Measurements from ENCODE around the gene STH. TPM values are rescaled to one million over a fixed set of nuclear protein-coding genes. Genes with fewer than 3 reads are reported as not detected.
A peak's percentile ranks its signal among the peaks of the same experiment; 100 is the strongest.

The STH gene
- total and polyA plus RNA-seq, 2 donors (not counting 1 experiment from before 2014, with no cell fraction given) = not detected

GRCh38 chr17:45992175-45992574, 6.9 kb upstream of the STH start:
- Histone ChIP-seq H3K27ac (ENCODE audit: insufficient read depth, low read length) (no peak overlapping the region), H3K4me2 (ENCODE audit: extremely low read depth, insufficient read depth, low read length) (no peak overlapping the region), H4K20me1 (ENCODE audit: control insufficient read depth, extremely low read depth, insufficient read depth, low read length) (no peaks in the 10 kb centered on the region), H3K9ac (ENCODE audit: insufficient read depth, low read length) (no peak overlapping the region), H3K36me3 (ENCODE audit: control insufficient read depth, insufficient read depth, low read length) (no peaks in the 10 kb centered on the region), H3K4me1 (ENCODE audit: control insufficient read depth, extremely low read depth, insufficient read depth, low read length) (no peaks in the 10 kb centered on the region), H2AFZ (ENCODE audit: low read length) (no peak overlapping the region), H3K27me3 (ENCODE audit: control insufficient read depth, insufficient read depth, low read length) (no peaks in the 10 kb centered on the region), H3K4me3 (replicated peaks in 1 of 4; ENCODE audit: control extremely low read depth in 1 of 4, insufficient read depth in 1 of 4, low read depth in 3 of 4, low read length in 4 of 4) (no peak overlapping the region), H3K9me3 (ENCODE audit: control insufficient read depth, insufficient read depth, low read depth, low read length) (no peaks in the 10 kb centered on the region), H3K79me2 (ENCODE audit: control insufficient read depth, insufficient read depth, low read length) (no peaks in the 10 kb centered on the region)
- TF ChIP-seq CTCF (conservative IDR thresholded peaks at IDR 0.05 in 1 of 2, IDR thresholded peaks at IDR 0.05 in 1 of 2; ENCODE audit: low read depth in 1 of 2, low read length in 2 of 2) = no peak
- no peak for TF ChIP-seq EZH2 (IDR thresholded peaks at IDR 0.05; ENCODE audit: low read length, missing control alignments)
- peak in 1 of 2 donors; percentile 17 for DNase-seq (ENCODE audit: low read depth in 2 of 2)

DNA sequence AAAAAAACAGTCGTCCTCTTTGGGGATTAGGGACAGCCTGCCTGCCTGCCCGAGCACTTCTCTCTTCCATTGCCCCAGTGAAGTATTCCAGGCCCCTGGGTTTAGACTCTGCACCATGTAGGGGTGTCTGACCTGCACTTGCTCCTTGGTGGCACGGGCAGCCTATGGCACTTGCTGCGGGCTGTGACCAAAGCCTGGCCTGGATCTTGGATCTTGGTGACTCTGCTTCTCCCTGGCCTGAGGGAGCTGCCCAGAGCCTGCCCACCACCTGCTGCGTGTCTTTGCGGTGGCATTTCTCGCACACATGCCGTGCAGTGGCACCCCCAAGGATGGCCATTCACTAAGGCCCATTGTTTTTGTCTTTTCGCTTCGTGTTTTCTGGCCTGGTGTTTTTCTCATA, 6.1 kb upstream of the STH start:
- Histone ChIP-seq H3K9me3 (ENCODE audit: control insufficient read depth, insufficient read depth, low read depth, low read length) (no peaks in the 10 kb centered on the region), H2AFZ (ENCODE audit: low read length) (no peak overlapping the region), H3K36me3 (ENCODE audit: control insufficient read depth, insufficient read depth, low read length) (no peaks in the 10 kb centered on the region), H3K9ac (ENCODE audit: insufficient read depth, low read length) (no peak overlapping the region), H3K79me2 (ENCODE audit: control insufficient read depth, insufficient read depth, low read length) (no peaks in the 10 kb centered on the region), H3K4me3 (replicated peaks in 1 of 4; ENCODE audit: control extremely low read depth in 1 of 4, insufficient read depth in 1 of 4, low read depth in 3 of 4, low read length in 4 of 4) (no peak overlapping the region), H3K27me3 (ENCODE audit: control insufficient read depth, insufficient read depth, low read length) (no peaks in the 10 kb centered on the region), H3K4me2 (ENCODE audit: extremely low read depth, insufficient read depth, low read length) (no peak overlapping the region), H3K4me1 (ENCODE audit: control insufficient read depth, extremely low read depth, insufficient read depth, low read length) (no peaks in the 10 kb centered on the region), H3K27ac (ENCODE audit: insufficient read depth, low read length) (no peak overlapping the region), H4K20me1 (ENCODE audit: control insufficient read depth, extremely low read depth, insufficient read depth, low read length) (no peaks in the 10 kb centered on the region)
- no peak for DNase-seq (ENCODE audit: low read depth in 2 of 2)
- TF ChIP-seq CTCF (conservative IDR thresholded peaks at IDR 0.05 in 1 of 2, IDR thresholded peaks at IDR 0.05 in 1 of 2; ENCODE audit: low read depth in 1 of 2, low read length in 2 of 2) (no peak), EZH2 (IDR thresholded peaks at IDR 0.05; ENCODE audit: low read length, missing control alignments) (no peak)

- H3K9ac ChIP-seq (ENCODE audit: insufficient read depth, low read length) = no peak overlapping the region
- no peak overlapping the region for H3K27ac ChIP-seq (ENCODE audit: insufficient read depth, low read length)
- no peaks in the 10 kb centered on the region for H4K20me1 ChIP-seq (ENCODE audit: control insufficient read depth, extremely low read depth, insufficient read depth, low read length)
- TF ChIP-seq CTCF (conservative IDR thresholded peaks at IDR 0.05 in 1 of 2, IDR thresholded peaks at IDR 0.05 in 1 of 2; ENCODE audit: low read depth in 1 of 2, low read length in 2 of 2) (no peak), EZH2 (IDR thresholded peaks at IDR 0.05; ENCODE audit: low read length, missing control alignments) (no peak)
- H3K9me3 ChIP-seq (ENCODE audit: control insufficient read depth, insufficient read depth, low read depth, low read length) = no peaks in the 10 kb centered on the region
- H3K4me3 ChIP-seq (replicated peaks in 1 of 4; ENCODE audit: control extremely low read depth in 1 of 4, insufficient read depth in 1 of 4, low read depth in 3 of 4, low read length in 4 of 4) = no peak overlapping the region
- no peaks in the 10 kb centered on the region for H3K79me2 ChIP-seq (ENCODE audit: control insufficient read depth, insufficient read depth, low read length)
- H2AFZ ChIP-seq (ENCODE audit: low read length) = no peak overlapping the region
- H3K4me2 ChIP-seq (ENCODE audit: extremely low read depth, insufficient read depth, low read length) = no peak overlapping the region
- H3K4me1 ChIP-seq (ENCODE audit: control insufficient read depth, extremely low read depth, insufficient read depth, low read length) = no peaks in the 10 kb centered on the region
- no peak for DNase-seq (ENCODE audit: low read depth in 2 of 2)
- no peaks in the 10 kb centered on the region for H3K36me3 ChIP-seq (ENCODE audit: control insufficient read depth, insufficient read depth, low read length)
- H3K27me3 ChIP-seq (ENCODE audit: control insufficient read depth, insufficient read depth, low read length) = no peaks in the 10 kb centered on the region
These were observed 5.0 kb upstream of the STH start for GRCh38 chr17:45993962-45994627.
